HG03064 (cell line): Measurements from ENCODE around the gene ZMYND8.

Experiments
- ATAC-seq: cut with Tn5 transposase; IDR thresholded peaks from one replicate; pipeline ENCODE4 v1.9.1; 2021; ENCODE audit warnings: low read depth; ENCODE audit not compliant: unreplicated experiment

Gene ZMYND8

GRCh38 chr20:47354714-47355488 is 1.6 kb downstream of the ZMYND8 start:
- no peak for ATAC-seq

GRCh38 chr20:47354464-47354713 is 2.1 kb downstream of the ZMYND8 start:
- no peak for ATAC-seq

GRCh38 chr20:47353692-47354463 is 2.6 kb downstream of the ZMYND8 start:
- ATAC-seq, result no peak

- ATAC-seq, result no peak
These were observed 3.2 kb downstream of the ZMYND8 start for GRCh38 chr20:47353239-47353691.

- ATAC-seq, result no peak
These were observed 3.9 kb downstream of the ZMYND8 start for GRCh38 chr20:47352332-47353238.

- ATAC-seq, result no peak
These were observed 4.7 kb downstream of the ZMYND8 start for GRCh38 chr20:47351643-47352331.

GRCh38 chr20:47350691-47351545 is 5.6 kb downstream of the ZMYND8 start:
- no peak for ATAC-seq

- ATAC-seq, result no peak
These were observed 6.3 kb downstream of the ZMYND8 start for GRCh38 chr20:47350181-47350550.

- ATAC-seq, result no peak
These were observed 6.9 kb downstream of the ZMYND8 start for GRCh38 chr20:47349365-47350180.

- ATAC-seq, result no peak
These were observed 7.9 kb downstream of the ZMYND8 start for GRCh38 chr20:47348539-47349142.

GRCh38 chr20:47347661-47348435 is 8.7 kb downstream of the ZMYND8 start:
- ATAC-seq, result no peak

GRCh38 chr20:47346172-47346571 is 10.3 kb downstream of the ZMYND8 start:
- no peak for ATAC-seq

GRCh38 chr20:47345214-47345613 is 11.3 kb downstream of the ZMYND8 start:
- ATAC-seq, result no peak

GRCh38 chr20:47343007-47343472 is 13.5 kb downstream of the ZMYND8 start:
- ATAC-seq, result no peak

- ATAC-seq, result no peak
These were observed 18.3 kb downstream of the ZMYND8 start for GRCh38 chr20:47338131-47338628.

- no peak for ATAC-seq
These were observed 19.1 kb downstream of the ZMYND8 start for GRCh38 chr20:47337413-47337812.

GRCh38 chr20:47336129-47336754 is 20.3 kb downstream of the ZMYND8 start:
- no peak for ATAC-seq
